HuH-7.5 (cell line): ENCODE results near the gene ABLIM3.

Experiments used
- DNase-seq: peaks from one replicate; pipeline ENCODE4 v3.0.0; 2011; ENCODE audit warnings: low spot score

Gene ABLIM3

DNA sequence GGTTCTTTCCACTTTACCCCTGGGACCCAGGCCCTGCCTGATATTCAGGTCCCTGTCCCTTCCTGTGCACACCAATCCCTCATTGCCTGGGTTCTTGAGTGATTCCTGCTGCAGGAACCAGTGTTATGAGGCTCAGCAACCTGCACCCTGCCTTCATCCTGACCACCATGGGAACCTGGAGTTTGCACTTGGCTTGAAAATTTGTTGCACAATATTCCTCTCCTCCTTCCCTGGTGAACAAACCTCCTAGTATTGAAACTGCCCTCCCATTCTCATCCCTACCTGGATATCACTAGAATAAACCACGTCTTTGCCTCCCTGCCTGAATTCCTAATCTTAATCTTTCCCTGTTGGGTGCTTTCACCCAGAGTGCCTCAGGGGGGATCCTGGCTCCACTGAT is 78.3 kb downstream of the ABLIM3 start:
- DNase-seq: no peak

DNA sequence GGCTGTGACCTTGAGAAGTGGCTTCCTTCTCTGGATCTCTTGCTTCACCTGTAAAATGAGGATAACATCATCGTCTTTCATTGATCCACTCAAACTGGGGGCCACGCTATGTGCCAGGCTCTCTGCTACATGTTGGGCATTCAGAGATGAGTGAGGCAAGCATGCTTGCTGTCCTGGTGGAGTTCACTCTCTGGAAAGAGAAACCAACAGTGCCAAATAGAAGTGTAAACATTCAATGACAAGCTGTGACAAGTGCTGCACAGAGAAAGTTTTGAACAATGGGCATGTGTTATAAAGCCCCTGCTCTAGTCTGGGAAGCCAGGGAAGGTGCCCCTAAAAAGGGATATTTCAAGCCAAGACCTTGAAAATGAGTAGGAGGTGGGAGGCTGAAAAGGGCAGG is 79.5 kb downstream of the ABLIM3 start:
- DNase-seq: no peak

GRCh38 chr5:149221326-149221725 is 80.0 kb downstream of the ABLIM3 start:
- DNase-seq: no peak

DNA sequence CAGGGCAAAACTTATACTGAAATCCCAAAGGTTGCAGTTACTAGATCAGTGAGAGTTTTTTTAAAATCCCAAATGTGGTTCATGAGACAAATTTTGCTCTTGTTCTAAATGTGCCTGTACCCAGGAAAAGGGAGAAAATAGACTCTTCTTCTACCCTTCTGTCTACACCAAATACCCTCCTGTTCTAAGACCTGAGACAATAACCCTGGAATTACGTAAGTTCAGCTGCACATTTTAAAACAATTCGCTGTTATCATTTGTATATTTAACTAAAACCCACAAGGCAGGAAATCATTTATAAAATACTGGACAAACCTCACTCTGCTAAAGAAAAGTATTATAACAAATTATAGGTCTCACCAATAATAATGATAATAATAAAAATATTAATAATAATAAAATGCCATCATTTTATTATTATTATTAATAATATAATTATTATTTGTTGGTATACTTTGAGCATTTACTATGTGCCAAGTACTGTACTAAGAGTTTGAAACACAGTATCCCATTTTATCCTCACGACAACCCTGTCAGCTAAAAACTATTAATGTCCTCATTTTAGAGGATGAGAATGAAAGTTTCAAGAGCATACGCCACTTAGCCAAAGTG is 80.5 kb downstream of the ABLIM3 start:
- no peak for DNase-seq

- no peak for DNase-seq
Observed at GRCh38 chr5:149223081-149223848, 82.0 kb downstream of the ABLIM3 start.

DNA sequence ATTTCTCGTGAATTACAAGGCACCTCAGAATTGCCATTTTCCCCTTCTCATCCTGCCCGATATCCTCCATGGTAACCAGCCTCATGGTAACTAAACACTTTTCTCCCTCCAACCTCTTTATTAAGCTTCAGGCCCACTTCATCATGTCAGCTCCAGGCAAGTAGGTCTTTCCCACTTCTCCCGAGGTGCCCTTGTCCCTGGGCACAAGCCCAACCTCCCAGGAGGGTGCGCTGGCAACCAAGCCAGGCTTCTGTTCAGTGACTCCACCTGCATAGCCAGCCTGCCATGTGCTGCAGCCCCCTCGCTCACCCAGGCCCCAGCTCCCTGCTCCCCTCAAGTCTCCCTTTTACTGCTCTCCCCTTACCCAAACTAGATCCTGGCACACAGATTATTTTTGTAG is 83.0 kb downstream of the ABLIM3 start:
- DNase-seq: no peak

- DNase-seq: no peak
Observed at GRCh38 chr5:149227168-149227826, 86.0 kb downstream of the ABLIM3 start.

DNA sequence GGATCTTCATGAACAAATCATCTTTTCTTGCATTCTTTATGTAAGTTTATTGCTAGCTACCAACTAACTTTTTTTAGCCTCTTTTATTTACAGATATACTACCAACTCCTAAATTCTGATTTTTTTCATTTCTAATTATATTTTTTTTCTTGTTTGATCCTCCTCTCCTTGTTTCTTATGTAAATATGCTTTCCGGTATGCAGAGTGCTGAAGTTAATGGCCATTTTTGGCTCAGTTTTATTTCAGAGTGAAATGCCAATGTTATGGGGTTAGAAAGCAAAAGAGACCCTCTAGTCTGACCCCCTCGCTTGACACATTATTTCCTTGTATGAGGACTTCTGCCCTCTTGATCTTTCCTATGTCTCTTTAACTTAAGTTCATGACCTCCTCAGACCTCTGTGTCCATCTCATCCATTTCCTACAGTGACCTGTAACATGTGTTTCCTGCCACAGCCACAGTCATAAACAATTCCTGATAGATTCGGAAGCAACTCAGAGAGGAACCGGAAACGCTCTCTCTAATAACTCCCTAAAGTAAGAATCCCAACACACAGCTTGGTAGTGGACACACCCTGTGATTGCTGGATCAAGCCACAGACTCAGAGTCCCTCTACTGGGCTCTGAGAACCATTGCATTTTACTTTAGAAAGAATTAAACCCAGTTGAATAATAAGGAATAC is 87.5 kb downstream of the ABLIM3 start:
- peak; percentile 49 for DNase-seq

DNA sequence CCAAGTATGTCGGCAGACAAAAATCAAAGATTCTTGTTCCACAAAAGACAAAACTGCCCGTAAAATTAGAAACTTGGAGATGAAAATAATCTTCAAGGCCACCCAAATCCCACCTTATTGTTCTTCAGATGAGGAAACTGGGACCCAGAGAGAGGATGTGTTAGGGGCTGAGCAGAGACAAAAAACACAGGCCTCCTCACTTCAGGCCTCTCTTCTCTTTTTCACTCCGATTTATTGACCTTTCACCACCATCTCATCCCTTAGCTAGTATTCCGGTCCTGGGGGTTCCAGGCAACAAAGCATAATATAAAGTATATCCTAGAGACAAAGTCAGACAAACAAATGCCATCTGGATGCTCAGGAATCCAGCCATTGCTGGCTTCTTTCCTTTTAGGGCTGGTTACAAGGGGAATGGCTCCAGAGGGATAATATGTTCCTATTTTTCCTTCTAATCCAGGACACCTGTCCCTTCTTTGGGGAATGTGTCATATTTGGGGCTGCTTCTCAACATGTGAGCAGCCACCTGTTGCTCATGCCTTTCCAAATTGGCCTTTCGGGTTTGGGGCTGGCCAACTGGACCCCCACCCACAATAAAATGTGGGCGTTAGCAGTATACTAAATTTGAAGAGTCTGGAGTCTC is 88.1 kb downstream of the ABLIM3 start:
- no peak for DNase-seq

- no peak for DNase-seq
Observed at GRCh38 chr5:149235841-149236240, 94.5 kb downstream of the ABLIM3 start.

- DNase-seq: no peak
Observed at GRCh38 chr5:149237662-149238061, 96.4 kb downstream of the ABLIM3 start.

DNA sequence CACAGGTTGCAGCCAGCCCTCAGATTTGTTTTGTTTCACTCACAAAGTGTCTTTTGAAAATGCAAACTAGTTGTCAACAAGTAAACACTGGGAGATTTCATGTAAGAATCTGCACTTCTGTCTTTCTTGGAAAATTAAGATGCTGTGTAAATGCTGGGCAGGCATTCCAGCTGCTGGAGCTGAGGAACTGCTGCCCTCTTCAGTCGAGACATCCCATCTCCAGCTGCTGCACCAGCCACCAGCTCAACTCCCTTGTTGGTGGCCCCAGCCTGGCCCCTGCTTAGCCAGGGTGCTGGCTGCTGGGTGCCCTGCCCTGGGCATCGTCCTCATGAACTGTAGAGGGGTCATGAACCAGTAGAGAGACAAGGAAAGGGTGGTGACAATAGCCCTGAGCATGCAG is 97.2 kb downstream of the ABLIM3 start:
- no peak for DNase-seq

DNA sequence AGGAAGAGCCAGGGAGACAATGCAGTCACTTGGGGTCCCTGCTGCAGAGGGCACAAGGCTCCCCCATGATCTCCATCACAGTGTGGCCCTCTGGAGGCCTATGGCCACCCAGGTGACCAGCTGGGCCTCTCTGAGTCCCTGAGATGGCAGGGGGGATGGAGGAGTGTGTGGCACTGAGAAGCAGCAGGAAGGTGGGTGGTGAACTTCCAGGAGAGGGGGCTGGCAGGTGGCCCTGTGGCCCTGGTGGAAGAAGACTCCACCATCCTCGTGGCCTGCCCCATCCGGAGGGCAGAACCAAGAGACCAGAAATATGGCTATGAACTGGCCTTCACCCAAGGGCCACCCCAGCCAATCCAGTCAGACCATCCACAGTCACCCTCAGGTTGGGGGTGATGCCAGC is 98.6 kb downstream of the ABLIM3 start:
- DNase-seq: no peak

DNA sequence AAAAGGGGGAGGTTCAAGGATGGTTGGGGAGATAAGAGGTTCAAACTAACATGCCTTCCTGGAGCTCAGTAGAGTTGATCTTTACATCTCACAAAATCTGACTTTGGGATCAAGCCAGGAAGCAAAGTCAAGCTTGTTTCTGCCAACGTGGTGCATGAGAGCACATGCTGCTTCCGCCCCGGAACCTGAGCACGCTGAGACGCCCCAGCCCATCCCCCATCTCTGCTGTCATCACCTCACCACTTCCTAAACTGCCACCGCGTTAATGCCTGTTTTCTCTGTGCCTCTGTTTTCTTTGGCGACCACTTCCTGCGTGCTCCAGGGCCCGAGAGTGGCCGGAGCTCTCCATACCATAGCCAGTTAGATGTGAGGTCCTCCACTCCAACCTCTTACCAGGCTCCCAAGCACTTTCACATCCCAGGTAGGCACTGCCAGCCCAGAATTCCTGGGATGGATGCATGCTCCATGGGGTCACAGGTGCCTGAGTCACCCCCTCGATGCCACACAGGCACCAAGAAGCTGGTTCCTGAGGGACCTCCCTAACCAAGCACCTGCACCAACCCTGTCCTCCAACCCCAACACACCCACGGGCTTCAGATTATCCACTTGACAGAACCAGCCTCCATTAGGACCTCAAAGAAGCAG is 99.2 kb downstream of the ABLIM3 start:
- no peak for DNase-seq

GRCh38 chr5:149242339-149242738 is 101.0 kb downstream of the ABLIM3 start:
- no peak for DNase-seq

DNA sequence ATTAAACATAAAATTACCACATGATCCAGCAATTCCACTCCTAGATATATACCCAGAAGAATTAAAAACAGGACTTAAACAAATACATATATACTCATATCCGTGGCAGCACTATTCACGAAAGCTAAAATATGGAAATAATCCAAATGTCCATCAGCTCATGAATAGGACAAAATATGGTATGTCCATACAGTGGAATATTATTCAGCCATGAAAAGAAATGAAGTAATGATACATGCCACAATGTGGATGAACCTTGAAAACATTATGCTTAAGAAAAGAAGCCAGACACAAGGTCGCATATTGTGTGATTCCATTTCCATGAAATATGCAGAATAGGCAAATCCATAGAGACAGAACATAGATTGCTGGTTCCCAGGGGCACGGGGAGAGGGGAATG is 105.6 kb downstream of the ABLIM3 start:
- DNase-seq: no peak

DNA sequence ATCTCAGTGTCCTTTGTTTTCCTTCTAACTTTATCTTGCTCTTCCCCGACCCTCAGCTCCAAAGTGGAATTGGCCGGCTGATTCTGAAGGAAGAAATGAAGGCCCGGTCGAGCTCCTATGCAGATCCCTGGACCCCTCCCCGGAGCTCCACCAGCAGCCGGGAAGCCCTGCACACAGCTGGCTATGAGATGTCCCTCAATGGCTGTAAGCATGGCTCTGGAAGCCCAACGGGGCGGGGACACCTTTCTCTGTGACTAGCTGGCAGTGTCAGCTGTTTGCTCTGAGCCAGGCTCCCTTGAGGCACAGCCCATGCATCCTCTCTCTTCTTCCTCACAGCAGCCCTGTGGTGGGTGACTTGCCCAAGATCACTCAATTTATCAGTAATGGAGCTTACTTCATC is 106.4 kb downstream of the ABLIM3 start:
- DNase-seq: no peak

- DNase-seq: no peak
Observed at GRCh38 chr5:149251546-149251945, 110.3 kb downstream of the ABLIM3 start.

- no peak for DNase-seq
Observed at GRCh38 chr5:149254506-149254905, 113.2 kb downstream of the ABLIM3 start.

DNA sequence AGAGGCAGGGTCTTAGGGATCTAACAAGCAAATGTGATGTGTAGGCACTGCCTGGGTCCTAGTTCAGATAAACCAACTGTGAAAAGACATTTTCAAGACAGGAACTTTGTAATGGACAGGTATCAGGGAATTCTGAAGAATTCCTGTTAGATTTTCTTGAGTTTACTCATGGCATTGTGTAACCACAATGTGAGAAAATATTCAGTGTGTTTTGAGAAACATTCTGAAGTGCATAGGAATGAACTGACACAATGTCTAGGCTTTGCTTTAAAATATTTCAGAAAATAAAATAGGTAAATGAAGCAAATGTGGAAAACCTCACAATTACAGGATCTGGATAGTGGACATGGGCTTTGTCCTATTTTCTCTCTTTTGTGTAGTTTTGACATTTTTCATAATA is 115.2 kb downstream of the ABLIM3 start:
- DNase-seq: no peak

GRCh38 chr5:149257131-149257530 is 115.8 kb downstream of the ABLIM3 start:
- DNase-seq: no peak
